K562 (cell line): ENCODE measurements around the gene FCHSD1. TPM values are rescaled to one million over a fixed set of nuclear protein-coding genes. Genes with fewer than 3 reads are reported as not detected.

ENCODE experiments used
- FOXK2 ChIP-seq, 2 experiments: fragments of 450-650 bp; IDR thresholded peaks in 1 of 2; conservative IDR thresholded peaks in 1 of 2; 2 replicates each; pipeline ENCODE4 v1.6.1; 2016; ENCODE audit warnings: low read depth in 2 of 2, mild to moderate bottlenecking in 1 of 2
- HMGN3 ChIP-seq: IDR thresholded peaks from 2 replicates; pipeline ENCODE4 v1.6.1; 2011; ENCODE audit warnings: borderline replicate concordance, low read depth, mild to moderate bottlenecking, mixed read lengths, low read length; ENCODE audit not compliant: insufficient read length; ENCODE audit errors: extremely low read depth
- HOXB6 ChIP-seq: fragments of 250-450 bp; sonication (Bioruptor Pico); IDR thresholded peaks from 2 replicates; pipeline ENCODE4 v1.5.1; 2022; ENCODE audit warnings: mild to moderate bottlenecking, borderline replicate concordance
- KDM2B ChIP-seq: fragments of 250-450 bp; sonication (Bioruptor Pico); IDR thresholded peaks from 2 replicates; pipeline ENCODE4 v1.8.0; 2021; ENCODE audit warnings: mild to moderate bottlenecking, moderate library complexity
- KLF16 ChIP-seq: IDR thresholded peaks from 2 replicates; pipeline ENCODE4 v1.6.1; 2016; ENCODE audit warnings: antibody characterized with exemption
- RBFOX2 ChIP-seq: fragments of 200-400 bp; formaldehyde crosslinking; IDR thresholded peaks from 2 replicates; pipeline ENCODE4 v1.6.1; 2017; ENCODE audit warnings: low read depth, mild to moderate bottlenecking, low read length, moderate library complexity
- SMARCB1 ChIP-seq: IDR thresholded peaks from 2 replicates; pipeline ENCODE4 v1.6.1; 2011; ENCODE audit warnings: improper control_type of control experiment, low read depth; ENCODE audit not compliant: insufficient read length
- TAF7 ChIP-seq: fragments of 450-650 bp; IDR thresholded peaks from 2 replicates; pipeline ENCODE4 v1.6.1; 2016; ENCODE audit warnings: missing genetic modification characterization, missing compliant biosample characterization
- TCF7 ChIP-seq: sonication (generic); IDR thresholded peaks from 2 replicates; pipeline ENCODE4 v1.6.1; 2016; ENCODE audit warnings: antibody characterized with exemption, borderline replicate concordance
- ZBTB17 ChIP-seq: fragments of 450-650 bp; formaldehyde crosslinking; IDR thresholded peaks from 2 replicates; pipeline ENCODE4 v1.4.0; 2020; ENCODE audit warnings: mild to moderate bottlenecking
- ZBTB9 ChIP-seq: fragments of 450-650 bp; formaldehyde crosslinking; IDR thresholded peaks from 2 replicates; pipeline ENCODE4 v1.4.0; 2020; ENCODE audit warnings: mild to moderate bottlenecking, moderate library complexity
- ZC3H8 ChIP-seq: fragments of 450-650 bp; IDR thresholded peaks from 2 replicates; pipeline ENCODE4 v1.6.1; 2017
- ZFPM2 ChIP-seq: fragments of 250-450 bp; sonication (Bioruptor Pico); IDR thresholded peaks from 2 replicates; pipeline ENCODE4 v1.5.1; 2022; ENCODE audit warnings: mild to moderate bottlenecking
- ZNF124 ChIP-seq: sonication (generic); formaldehyde crosslinking; IDR thresholded peaks from 2 replicates; pipeline ENCODE4 v1.8.1; 2022; ENCODE audit warnings: missing genetic modification reagents
- ZNF699 ChIP-seq: fragments of 250-450 bp; sonication (Bioruptor Pico); IDR thresholded peaks from 2 replicates; pipeline ENCODE4 v1.8.0; 2021; ENCODE audit warnings: mild to moderate bottlenecking, moderate library complexity; ENCODE audit not compliant: insufficient replicate concordance
- polyA plus RNA-seq, 8 experiments: library from polyadenylated mRNA; depleted of rRNA in 4 of 8; stranded (reverse) in 5 of 8; unstranded in 3 of 8; fragments of >200 nt; fragmentation: Nextera tagmentation in 2 of 8; fragmentation: Illumina TruSeq in 1 of 8; extraction: Ambion mirVana in 2 of 8; extraction: Trizol in 1 of 8; gene quantifications; 2 replicates each; pipeline versions ENCODE4 v1.2.1 to v1.2.3, GENCODE V29; 2011 to 2014; ENCODE audit warnings: inconsistent platforms in 1 of 8, missing spikeins in 1 of 8
- total RNA-seq, 7 experiments: library from RNA; depleted of rRNA in 6 of 7; stranded (reverse); fragments of >200 nt in 6 of 7; fragmentation: Illumina TruSeq in 2 of 7; extraction: Trizol in 2 of 7; gene quantifications; 2 replicates each; pipeline versions ENCODE4 v1.2.1 to v1.2.3, GENCODE V29; 2011 to 2021; ENCODE audit warnings: low replicate concordance in 1 of 7
- TF ChIP-seq, protein P1 (sequence below): sonication (generic); formaldehyde crosslinking; IDR thresholded peaks from 2 replicates; pipeline ENCODE4 v1.5.0; 2020; ENCODE audit warnings: missing genetic modification reagents
- TF ChIP-seq, protein P2 (sequence below): fragments of 250-450 bp; sonication (Bioruptor Pico); IDR thresholded peaks from 2 replicates; pipeline ENCODE4 v1.5.0; 2022; ENCODE audit warnings: mild to moderate bottlenecking
- TF ChIP-seq, protein P3 (sequence below): fragments of 250-450 bp; sonication (Bioruptor Pico); IDR thresholded peaks from 2 replicates; pipeline ENCODE4 v1.9.0; 2021; ENCODE audit warnings: mild to moderate bottlenecking, inconsistent platforms
- TF ChIP-seq, protein P4 (sequence below): fragments of 450-650 bp; formaldehyde crosslinking; IDR thresholded peaks from 2 replicates; pipeline ENCODE4 v1.4.0; 2020; ENCODE audit warnings: mild to moderate bottlenecking, moderate library complexity

FCHSD1 gene
- total and polyA plus RNA-seq, 9 of the 15 experiments (the other 6 are each of a cell fraction or from before 2014, with no cell fraction given): 0.35 to 37.5 (median 13.6) TPM

- TF ChIP-seq ZBTB9 (CRISPR knock-in tag) (peak; percentile 71; the same call in 1 of the 2 replicates), HOXB6 (no peak), TAF7 (tag) (peak; percentile 28; the same call in 1 of the 2 replicates), ZNF699 (CRISPR knock-in tag) (no peak), HMGN3 (peak; percentile 66), KDM2B (peak; percentile 57; the same call in 1 of the 2 replicates), RBFOX2 (peak; percentile 62), SMARCB1 (no peak), FOXK2 (conservative IDR thresholded peaks at IDR 0.05 in 1 of 2, IDR thresholded peaks at IDR 0.05 in 1 of 2; ENCODE audit: low read depth in 2 of 2) (no peak), ZFPM2 (CRISPR knock-in tag) (no peak), ZNF124 (CRISPR knock-in tag) (no peak), KLF16 (no peak), TCF7 (no peak), ZC3H8 (no peak), ZBTB17 (peak; percentile 39; the same call in 1 of the 2 replicates)
- TF ChIP-seq, protein P1, sequence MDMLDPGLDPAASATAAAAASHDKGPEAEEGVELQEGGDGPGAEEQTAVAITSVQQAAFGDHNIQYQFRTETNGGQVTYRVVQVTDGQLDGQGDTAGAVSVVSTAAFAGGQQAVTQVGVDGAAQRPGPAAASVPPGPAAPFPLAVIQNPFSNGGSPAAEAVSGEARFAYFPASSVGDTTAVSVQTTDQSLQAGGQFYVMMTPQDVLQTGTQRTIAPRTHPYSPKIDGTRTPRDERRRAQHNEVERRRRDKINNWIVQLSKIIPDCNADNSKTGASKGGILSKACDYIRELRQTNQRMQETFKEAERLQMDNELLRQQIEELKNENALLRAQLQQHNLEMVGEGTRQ (CRISPR knock-in tag): no peak
- TF ChIP-seq, protein P2, sequence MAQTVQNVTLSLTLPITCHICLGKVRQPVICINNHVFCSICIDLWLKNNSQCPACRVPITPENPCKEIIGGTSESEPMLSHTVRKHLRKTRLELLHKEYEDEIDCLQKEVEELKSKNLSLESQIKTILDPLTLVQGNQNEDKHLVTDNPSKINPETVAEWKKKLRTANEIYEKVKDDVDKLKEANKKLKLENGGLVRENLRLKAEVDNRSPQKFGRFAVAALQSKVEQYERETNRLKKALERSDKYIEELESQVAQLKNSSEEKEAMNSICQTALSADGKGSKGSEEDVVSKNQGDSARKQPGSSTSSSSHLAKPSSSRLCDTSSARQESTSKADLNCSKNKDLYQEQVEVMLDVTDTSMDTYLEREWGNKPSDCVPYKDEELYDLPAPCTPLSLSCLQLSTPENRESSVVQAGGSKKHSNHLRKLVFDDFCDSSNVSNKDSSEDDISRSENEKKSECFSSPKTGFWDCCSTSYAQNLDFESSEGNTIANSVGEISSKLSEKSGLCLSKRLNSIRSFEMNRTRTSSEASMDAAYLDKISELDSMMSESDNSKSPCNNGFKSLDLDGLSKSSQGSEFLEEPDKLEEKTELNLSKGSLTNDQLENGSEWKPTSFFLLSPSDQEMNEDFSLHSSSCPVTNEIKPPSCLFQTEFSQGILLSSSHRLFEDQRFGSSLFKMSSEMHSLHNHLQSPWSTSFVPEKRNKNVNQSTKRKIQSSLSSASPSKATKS (CRISPR knock-in tag): no peak
- TF ChIP-seq, protein P3, sequence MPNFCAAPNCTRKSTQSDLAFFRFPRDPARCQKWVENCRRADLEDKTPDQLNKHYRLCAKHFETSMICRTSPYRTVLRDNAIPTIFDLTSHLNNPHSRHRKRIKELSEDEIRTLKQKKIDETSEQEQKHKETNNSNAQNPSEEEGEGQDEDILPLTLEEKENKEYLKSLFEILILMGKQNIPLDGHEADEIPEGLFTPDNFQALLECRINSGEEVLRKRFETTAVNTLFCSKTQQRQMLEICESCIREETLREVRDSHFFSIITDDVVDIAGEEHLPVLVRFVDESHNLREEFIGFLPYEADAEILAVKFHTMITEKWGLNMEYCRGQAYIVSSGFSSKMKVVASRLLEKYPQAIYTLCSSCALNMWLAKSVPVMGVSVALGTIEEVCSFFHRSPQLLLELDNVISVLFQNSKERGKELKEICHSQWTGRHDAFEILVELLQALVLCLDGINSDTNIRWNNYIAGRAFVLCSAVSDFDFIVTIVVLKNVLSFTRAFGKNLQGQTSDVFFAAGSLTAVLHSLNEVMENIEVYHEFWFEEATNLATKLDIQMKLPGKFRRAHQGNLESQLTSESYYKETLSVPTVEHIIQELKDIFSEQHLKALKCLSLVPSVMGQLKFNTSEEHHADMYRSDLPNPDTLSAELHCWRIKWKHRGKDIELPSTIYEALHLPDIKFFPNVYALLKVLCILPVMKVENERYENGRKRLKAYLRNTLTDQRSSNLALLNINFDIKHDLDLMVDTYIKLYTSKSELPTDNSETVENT (CRISPR knock-in tag): 0 out of 2 replicates have a peak, but pooled peaks have one; percentile 24
- TF ChIP-seq, protein P4, sequence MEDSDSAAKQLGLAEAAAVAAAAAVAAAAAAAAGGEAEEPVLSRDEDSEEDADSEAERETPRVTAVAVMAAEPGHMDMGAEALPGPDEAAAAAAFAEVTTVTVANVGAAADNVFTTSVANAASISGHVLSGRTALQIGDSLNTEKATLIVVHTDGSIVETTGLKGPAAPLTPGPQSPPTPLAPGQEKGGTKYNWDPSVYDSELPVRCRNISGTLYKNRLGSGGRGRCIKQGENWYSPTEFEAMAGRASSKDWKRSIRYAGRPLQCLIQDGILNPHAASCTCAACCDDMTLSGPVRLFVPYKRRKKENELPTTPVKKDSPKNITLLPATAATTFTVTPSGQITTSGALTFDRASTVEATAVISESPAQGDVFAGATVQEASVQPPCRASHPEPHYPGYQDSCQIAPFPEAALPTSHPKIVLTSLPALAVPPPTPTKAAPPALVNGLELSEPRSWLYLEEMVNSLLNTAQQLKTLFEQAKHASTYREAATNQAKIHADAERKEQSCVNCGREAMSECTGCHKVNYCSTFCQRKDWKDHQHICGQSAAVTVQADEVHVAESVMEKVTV: no peak
These were observed 30.8 kb upstream of the FCHSD1 start, which contains the start of gene ARAP3 (continued) for GRCh38 chr5:141681695-141682641.
